Measurements from ENCODE around the gene DPP6.

The DPP6 gene

DNA sequence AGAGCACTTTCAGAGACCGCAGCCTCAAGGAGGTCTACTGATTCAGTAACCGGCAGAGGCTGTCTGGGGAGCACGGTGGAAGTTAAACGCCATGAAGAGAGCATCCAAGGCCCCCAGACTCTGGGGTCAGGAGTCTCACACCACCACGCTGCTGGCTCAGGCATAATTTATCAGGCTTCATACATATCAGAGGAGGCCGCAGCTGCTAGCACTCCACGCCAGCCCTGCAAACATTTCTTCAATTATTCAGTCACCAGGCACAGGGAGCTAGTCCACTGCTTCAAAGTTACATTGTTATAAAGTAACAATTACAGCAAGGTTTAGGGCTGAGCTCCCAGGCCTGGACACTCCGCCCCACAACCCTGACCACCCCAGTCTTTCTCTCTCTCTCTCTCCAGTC is 852.9 kb downstream of the DPP6 start:
- no peak for DNase-seq

GRCh38 chr7:154905615-154906014 is 853.4 kb downstream of the DPP6 start:
- no peak for DNase-seq

DNA sequence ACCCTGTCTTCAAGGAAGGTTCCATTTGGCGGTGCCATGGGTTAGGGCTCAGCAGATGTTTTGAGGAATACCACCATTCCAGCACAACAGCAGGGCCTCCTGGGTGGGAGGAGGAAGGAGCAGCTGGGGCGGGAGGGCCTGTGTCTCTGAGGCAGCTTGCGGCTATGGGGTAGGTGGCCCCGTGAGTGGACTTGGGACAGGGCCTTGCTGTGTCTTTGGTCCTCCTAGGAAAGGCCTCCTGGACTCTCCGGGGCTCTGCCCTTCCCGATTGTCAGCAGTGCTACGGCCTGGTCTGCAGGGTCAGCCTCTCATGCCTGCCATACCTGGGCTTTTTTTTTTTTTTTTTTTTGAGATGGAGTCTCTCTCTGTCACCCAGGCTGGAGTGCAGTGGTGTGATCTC is 854.0 kb downstream of the DPP6 start:
- DNase-seq: no peak

- DNase-seq: no peak
Measured at GRCh38 chr7:154906736-154907355, 854.6 kb downstream of the DPP6 start.

GRCh38 chr7:154907651-154908620 is 855.7 kb downstream of the DPP6 start:
- no peak for DNase-seq

DNA sequence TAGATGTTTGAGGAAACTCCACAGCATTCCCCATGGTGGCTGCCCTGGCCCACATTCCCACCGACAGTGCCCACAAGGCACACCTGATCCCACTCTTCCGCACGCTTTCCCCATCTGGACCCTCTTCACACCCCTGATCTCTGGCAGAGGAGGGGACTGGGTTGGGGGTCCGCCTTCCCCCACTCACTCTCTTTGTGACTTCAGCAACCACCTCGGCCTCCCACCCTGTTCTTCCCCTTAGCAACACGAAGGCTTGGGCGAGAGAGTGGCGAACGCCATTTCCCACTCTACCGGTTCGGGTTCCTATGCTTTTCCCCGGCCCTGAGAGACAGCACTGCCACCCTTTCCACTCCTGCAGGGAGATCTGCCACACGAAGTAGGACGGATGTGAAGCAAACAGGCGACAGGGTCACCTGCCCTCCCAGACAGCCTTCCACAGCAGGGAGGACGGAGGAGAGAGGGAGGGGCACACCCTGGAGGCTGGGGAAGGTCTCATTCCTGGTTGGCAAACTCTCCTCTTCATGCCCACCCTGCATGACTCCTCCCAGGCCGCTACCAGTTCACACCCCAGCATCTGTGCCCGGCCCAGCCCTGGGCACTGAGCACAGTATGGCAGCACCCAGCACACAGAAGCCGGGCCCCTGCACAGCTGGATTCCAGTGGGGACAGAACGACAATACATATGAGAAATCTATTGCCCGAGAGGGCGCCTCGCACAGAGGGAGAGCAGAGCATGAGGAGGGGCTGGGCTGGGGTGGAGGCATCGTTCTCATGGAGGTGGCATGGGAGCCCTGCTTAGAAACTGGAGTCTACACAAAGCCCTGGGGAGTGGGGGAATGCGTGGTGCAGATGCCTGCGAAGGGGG is 857.3 kb downstream of the DPP6 start:
- no peak for DNase-seq

DNA sequence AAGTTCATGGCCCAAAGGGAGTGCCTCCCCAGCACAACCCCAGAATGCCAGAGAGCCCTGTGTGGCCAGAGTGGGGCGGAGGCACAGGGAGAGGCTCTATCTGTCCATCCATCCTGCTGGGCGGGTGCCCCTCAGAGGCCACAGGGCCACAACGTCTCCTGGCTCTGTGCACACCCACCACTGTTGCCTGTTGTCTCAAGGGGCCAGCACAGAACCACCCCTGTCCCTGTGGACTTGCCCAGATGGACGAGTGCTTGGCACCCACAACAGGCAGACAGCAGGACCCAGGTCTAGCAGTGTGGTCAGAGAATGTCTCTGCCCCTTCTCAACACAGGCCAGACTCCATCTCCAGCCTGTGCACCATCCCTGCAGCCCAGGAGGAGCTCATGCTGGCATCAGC is 857.9 kb downstream of the DPP6 start:
- DNase-seq: no peak

DNA sequence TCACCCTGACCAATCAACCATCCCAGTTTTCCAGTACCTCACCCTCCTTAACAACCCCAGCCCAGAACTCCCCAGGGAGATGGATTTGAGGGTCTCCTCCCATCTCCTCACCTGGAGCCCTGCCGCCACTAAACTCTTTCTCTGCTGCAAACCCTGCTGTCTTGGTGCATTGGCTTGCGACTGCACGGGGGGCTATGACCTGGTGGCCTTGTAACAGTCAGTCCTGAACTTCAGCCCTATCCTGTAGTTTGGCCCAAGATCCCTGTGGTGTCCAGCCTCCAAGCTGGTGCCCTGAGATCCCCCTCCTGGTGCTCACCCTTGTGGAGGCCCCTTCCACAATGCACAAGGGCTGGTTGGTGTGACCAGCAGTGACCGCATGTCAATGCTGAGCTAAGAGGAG is 858.8 kb downstream of the DPP6 start:
- DNase-seq: no peak

DNA sequence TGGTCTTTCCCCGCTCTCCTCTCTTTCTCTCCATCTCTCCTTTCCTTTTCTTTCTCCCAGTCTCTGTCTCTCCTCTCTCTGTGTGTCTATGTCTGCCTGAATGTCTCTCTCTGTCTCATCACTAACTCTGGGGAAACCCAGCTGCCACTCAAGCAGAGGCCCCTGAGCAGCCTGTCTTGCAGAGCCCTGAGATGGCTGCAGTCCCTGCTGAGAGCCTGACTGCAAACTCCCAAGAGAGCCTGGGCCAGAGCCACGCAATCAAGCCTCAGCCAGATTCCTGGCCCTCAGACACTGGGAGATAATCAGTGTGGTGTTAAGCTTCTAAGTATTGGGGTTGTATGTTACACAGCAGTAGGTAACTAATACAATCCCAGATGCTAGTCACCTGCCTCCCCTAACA is 859.2 kb downstream of the DPP6 start:
- DNase-seq: no peak

GRCh38 chr7:154911862-154912455 is 859.8 kb downstream of the DPP6 start:
- no peak for DNase-seq

DNA sequence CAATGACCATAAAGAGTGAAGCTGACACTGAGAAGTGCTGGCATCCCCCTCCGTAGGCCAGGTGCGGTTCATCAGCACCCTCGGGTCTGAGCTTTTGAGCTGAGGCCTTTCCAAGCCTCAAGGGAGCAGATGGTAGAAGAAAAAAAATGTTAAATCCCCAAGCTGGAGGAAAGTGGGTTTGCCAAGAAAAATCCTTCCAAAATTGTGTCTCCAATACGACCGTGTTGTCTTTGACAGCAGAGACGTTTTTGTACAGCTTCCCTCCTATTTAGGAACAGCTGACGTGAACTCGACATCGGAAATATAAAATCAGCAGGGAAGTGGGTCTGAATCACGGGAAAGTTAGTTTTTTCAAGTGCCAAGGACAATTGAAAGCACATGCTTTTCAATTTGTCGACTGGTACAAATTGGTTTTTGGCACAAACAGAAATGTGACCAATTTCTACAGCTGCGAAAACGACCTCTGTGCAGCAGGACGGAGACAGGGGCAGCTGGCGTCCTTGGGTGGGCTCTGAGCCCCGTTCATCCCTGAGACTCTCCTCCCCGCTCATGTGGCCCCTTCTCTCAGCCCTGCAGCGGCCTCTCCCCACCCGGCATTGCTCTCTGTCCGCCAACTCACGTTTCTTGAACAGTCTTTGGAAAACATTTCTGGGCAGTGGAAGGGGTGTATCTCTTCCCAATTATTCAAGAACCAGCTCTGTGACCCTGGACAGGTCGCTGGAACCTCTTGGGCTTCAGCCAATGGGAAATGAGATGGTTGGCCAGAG is 860.9 kb downstream of the DPP6 start:
- peak; percentile 28 for DNase-seq

DNA sequence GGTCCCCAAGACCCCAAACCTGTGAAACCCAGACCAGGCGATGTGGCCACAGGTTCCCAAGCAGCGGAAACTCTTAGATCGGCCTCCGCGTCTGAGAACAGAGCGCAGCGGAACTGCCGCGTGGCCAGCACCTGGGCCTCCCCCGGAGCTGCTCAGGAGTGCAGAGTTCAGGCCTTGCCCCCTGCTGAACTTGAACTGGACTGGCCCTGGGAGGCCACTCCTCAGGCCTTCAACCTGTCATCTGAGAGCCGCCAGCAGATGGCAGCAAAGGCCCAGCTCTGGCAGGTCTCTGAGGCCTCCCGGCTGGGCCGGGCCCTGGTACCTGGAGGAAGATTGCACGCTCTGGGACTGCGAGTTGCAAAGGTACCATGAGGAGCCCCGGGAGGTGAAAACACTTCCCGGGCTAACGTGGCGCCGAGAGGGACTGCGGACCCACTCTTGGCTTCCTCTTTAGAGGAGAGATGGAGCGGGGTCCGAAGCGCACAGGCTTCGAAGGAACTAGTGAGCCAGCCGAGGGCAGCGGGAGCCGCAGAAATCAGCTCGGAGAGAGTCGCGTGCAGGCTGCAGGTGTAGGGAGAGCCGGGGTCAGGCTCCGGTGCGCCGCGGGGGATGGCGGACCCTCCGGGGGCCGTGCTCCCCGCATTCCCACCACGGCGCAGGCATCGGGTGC is 861.6 kb downstream of the DPP6 start:
- DNase-seq: peak; percentile 88

DNA sequence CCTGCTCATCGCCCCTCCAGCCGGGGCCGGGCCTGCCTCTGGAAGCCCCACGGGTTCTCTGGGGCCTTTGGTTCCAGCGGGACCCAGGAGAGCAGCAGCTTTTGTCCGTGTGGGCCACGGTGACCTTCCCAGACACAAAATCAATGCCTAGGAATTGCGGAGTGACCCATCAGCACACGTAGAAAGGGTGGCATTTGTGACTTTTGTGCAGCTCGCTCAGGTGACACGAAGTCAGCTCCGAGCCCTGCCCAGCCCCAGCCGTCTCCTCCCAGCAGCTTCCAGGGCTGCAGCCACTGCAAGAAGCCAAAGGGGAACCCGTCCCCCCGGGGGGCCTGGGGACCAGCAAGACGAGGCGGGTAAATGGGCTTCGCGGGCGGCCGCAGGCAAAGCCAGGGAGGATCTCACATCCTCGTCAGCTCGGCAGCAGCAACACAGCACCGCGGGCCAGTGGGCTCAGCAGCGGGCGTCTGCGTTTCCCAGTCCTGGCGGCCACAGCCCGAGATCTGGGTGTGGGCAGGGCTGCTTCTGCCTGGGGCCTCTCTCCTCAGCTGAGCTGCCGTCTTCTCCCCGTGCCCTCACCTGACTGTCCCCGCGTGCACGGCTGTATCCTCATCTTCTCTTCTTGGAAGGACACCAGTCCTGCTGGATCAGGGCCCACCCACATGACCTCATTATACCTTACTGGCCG is 862.3 kb downstream of the DPP6 start:
- DNase-seq: no peak

DNA sequence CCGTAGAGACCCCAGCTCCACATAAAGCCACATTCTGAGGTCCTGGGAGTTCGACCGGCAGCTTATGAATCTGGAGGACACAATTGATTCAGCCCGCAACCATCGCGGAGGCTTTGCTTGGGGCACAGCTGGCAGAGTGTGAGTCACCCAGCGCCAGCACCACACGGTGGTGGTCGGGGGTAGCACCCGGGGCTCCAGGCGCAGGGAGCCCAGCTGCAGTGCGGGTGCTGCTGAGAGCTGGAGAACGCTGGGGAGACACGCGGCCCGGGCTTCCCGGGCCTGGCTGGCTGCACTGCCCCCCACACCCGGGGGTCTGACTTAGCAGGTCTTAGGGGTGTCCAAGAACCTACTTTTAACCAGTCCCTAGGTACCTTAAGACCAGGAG is 862.8 kb downstream of the DPP6 start:
- no peak for DNase-seq

- no peak for DNase-seq
Measured at GRCh38 chr7:154915600-154915999, 863.4 kb downstream of the DPP6 start.

DNA sequence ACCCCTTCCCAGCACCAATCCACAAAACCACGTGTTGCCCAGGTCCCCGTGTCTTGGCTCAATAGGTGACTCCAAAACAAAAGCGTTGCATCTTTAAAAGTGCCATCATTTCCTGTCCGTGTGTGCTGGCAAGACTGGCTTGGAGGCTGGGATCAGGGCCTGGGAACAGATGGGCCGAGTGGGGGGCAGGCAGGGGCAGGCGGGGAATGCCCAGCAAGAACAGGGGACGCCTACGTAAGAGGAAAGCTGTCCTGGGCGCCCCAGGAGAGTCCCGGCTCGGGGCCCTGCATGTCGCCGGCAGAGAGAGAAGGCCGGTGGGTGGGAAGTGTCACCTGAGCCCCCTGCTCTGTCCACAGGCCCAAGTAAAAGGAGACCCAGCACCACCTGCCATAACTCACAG is 864.2 kb downstream of the DPP6 start:
- DNase-seq: no peak

GRCh38 chr7:154916856-154917807 is 864.9 kb downstream of the DPP6 start:
- no peak for DNase-seq

DNA sequence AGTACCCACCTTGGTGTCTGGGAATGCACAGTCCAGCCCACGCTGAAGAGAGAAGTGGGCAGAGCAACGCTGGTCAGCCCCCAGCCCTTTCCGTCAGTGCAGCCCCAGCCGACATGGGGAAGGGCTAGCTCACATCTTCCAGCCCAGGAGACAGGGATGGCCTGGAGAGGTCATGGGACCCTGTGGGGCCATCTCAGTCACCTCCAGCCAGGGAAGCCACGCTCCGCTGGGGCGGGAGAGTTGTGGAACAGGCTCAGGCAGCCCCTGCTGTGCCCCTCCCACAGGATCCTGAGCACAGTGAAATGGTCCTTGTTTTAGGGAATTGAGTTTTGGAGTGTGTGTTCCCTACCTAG is 865.6 kb downstream of the DPP6 start:
- no peak for DNase-seq

DNA sequence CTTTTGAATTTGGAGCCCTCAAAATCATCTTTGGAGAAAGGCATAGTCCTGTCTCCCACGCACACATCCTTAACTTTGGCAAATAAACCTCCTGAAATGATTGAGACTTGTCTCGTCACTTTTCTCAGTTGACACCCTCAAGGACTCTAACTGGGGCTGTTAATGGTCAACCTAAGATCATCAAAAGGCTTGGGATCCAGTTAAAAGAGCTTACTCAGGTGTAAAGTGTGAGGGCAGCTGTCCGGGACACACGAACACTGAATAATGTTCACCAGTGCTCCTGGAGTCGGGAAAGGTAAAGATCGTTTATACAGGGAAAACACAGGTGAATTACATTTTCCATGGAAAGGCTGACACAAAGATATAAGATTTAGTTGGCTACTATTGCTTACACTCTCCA is 866.1 kb downstream of the DPP6 start:
- DNase-seq: no peak

- no peak for DNase-seq
Measured at GRCh38 chr7:154918741-154919140, 866.5 kb downstream of the DPP6 start.

Data from midbrain (tissue), 1 donor.